Heart left ventricle (tissue), 16 donors: ENCODE data around the gene ARHGEF33. TPM values are rescaled to one million over a fixed set of nuclear protein-coding genes. Genes with fewer than 3 reads are reported as not detected.

Experiments used
- ATAC-seq, 4 donors: fragments of 200-7000 bp; cut with Tn5 transposase; one replicate each; pipeline ENCODE4 v1.9.1; 2020 to 2022; ENCODE audit warnings: moderate library complexity in 4 of 4, mild to moderate bottlenecking in 3 of 4, moderate number of reproducible peaks in 1 of 4
- DNase-seq, 5 donors: peaks; one replicate each; pipeline ENCODE4 v3.0.0-alpha.2; 2020
- H3K27ac ChIP-seq, 12 donors: fragments of 200-600 bp; sonication (generic) in 4 of 12; one replicate each; pipeline versions ENCODE4 v1.5.0 to v1.8.0; 2016 to 2022; ENCODE audit warnings: mild to moderate bottlenecking in 2 of 12
- H3K27me3 ChIP-seq, 9 donors: fragments of 200-600 bp; sonication (generic) in 2 of 9; one replicate each; pipeline versions ENCODE4 v1.5.1 to v1.8.0; 2016 to 2022; ENCODE audit warnings: mild to moderate bottlenecking in 3 of 9
- H3K36me3 ChIP-seq, 9 donors: fragments of 200-600 bp; sonication (generic) in 2 of 9; one replicate each; pipeline versions ENCODE4 v1.5.0 to v1.8.0; 2018 to 2022; ENCODE audit warnings: mild to moderate bottlenecking in 2 of 9
- H3K4me1 ChIP-seq, 12 donors: fragments of 200-600 bp; sonication (generic) in 4 of 12; one replicate each; pipeline versions ENCODE4 v1.5.0 to v1.8.0; 2016 to 2022; ENCODE audit warnings: mild to moderate bottlenecking in 3 of 12
- H3K4me3 ChIP-seq, 12 donors: fragments of 200-600 bp; sonication (generic) in 4 of 12; one replicate each; pipeline versions ENCODE4 v1.5.0 to v1.8.0; 2017 to 2022; ENCODE audit warnings: mild to moderate bottlenecking in 9 of 12, moderate library complexity in 4 of 12
- H3K9me3 ChIP-seq, 12 donors: fragments of 200-600 bp; sonication (generic) in 4 of 12; one replicate each; pipeline versions ENCODE4 v1.5.0 to v1.8.0; 2016 to 2022; ENCODE audit warnings: mild to moderate bottlenecking in 1 of 12
- POLR2A ChIP-seq, 2 donors: fragments of 450-650 bp; IDR thresholded peaks; one replicate each; pipeline ENCODE4 v1.6.1; 2017; ENCODE audit warnings: antibody characterized with exemption in 2 of 2, mild to moderate bottlenecking in 2 of 2, moderate library complexity in 2 of 2
- WGBS, 4 donors: extraction: QIAGEN DNeasy Blood & Tissue Kit in 2 of 4; methylation state at CpG; one replicate each; pipeline versions ENCODE4 v1.1.5 to v1.1.7; 2013 to 2018; 5-methylcytosine and 5-hydroxymethylcytosine counted together
- intact Hi-C, 10 donors: fragments of 100-400 bp; cut with DNase I; formaldehyde crosslinking; loops; one replicate each; pipeline versions ENCODE4 v1.11.1 to v1.14.2; 2022
- polyA plus RNA-seq, 2 donors: library from polyadenylated mRNA; stranded (reverse); fragments of 200-250 nt; gene quantifications; one replicate each; pipeline ENCODE4 v1.2.3, GENCODE V29; 2013
- total RNA-seq, 9 donors: library from RNA; depleted of rRNA in 2 of 9; stranded (reverse); fragments of >200 nt in 2 of 9; fragmentation: NEBNext Ultra II Directional in 3 of 9; extraction: Animal tissue kit (Norgen Biotek cat#: 25700) in 3 of 9; gene quantifications; one replicate each; pipeline versions ENCODE4 v1.1.0 to v1.2.4, GENCODE V29; 2016 to 2023
- TF ChIP-seq, protein P1 (sequence below), 12 donors: fragments of 200-600 bp; sonication (generic) in 4 of 12; IDR thresholded peaks; one replicate each; pipeline versions ENCODE4 v1.5.0 to v1.8.0; 2018 to 2022; ENCODE audit warnings: antibody characterized with exemption in 12 of 12, mild to moderate bottlenecking in 5 of 12
- donor health status: ischemic (EF 13 %, LVEDD 7.1; RV severe dilation, severe dysfunction).
- donor health status: healthy with polysubstance abuse.
- donor health status: DM: no; HTN: yes; CAD: no.
- donor health status: DM: no; HTN: no; CAD: no.
- donor health status: ischemic (EF 25% LVEDD 6.9; RV normal size, moderate dysfunction).
- donor health status: ischemic (EF 25% LVEDD 5.7; RV mildly dilated, moderate dysfunction).
- donor health status: healthy.
- donor health status: DM: yes; HTN: yes; CAD: no.
- donor health status: ischemic (EF 35%, LVEDD 5.7; RV mildly dilated, moderate dysfunction).
- donor health status: nonischemic (EF 11% LVEDD 7.7; RV severe dilation, severe dysfunction).
- donor health status: DM: yes; HTN: yes; CAD: no.
- donor health status: PGD.
- donor health status: ischemic (EF 29% LVEDD 5.4; RV normal size, mild dysfunction).
- donor health status: nonischemic (EF 23%, LVEDD 6.1; RV moderate dilation, normal function).

The ARHGEF33 gene
- total and polyA plus RNA-seq, 11 donors = 0.18 to 2.5 (median 0.31) TPM; not detected in 1

DNA sequence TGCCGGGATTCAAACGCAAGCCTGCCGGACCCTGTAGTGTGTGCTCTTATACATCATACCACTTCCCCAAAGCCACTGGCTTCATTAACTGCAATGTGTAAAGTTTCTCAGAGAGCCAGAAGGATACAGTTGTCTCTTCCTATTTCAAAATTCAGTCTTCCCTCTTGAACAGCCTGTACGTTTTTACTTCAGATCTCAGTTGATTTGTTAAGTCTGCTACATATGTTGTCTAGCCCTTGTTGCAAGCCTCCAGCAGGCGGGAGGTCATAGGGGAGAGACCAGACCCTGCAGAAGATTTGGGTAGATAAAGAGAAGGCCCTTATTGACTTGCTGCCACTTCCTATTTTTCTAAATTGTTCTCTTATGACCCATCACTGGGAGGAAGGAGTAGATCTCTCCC lies 56.2 kb downstream of the ARHGEF33 start:
- no peak overlapping the region for H3K4me3 ChIP-seq
- no peaks in the 10 kb centered on the region for H3K36me3 ChIP-seq
- 83 to 88% (median 86%) methylated on average over 5 of the region's 5 CpGs for WGBS, 4 donors
- no peak for ATAC-seq
- no peaks in the 10 kb centered on the region for H3K9me3 ChIP-seq
- H3K27me3 ChIP-seq = no peaks in the 10 kb centered on the region
- TF ChIP-seq POLR2A (IDR thresholded peaks at IDR 0.05) = no peak
- TF ChIP-seq, protein P1, sequence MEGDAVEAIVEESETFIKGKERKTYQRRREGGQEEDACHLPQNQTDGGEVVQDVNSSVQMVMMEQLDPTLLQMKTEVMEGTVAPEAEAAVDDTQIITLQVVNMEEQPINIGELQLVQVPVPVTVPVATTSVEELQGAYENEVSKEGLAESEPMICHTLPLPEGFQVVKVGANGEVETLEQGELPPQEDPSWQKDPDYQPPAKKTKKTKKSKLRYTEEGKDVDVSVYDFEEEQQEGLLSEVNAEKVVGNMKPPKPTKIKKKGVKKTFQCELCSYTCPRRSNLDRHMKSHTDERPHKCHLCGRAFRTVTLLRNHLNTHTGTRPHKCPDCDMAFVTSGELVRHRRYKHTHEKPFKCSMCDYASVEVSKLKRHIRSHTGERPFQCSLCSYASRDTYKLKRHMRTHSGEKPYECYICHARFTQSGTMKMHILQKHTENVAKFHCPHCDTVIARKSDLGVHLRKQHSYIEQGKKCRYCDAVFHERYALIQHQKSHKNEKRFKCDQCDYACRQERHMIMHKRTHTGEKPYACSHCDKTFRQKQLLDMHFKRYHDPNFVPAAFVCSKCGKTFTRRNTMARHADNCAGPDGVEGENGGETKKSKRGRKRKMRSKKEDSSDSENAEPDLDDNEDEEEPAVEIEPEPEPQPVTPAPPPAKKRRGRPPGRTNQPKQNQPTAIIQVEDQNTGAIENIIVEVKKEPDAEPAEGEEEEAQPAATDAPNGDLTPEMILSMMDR (IDR thresholded peaks at IDR 0.05) = no peak
- DNase-seq = no peak
- H3K27ac ChIP-seq = peak overlapping the region in 1 of 12 donors; percentile 49
- intact Hi-C loops = loop anchor here in 5 of 10 donors (2.0 to 10.0 kb wide), 5 partner anchors 99 to 286 kb away; no protein-coding TSS in a partner anchor
- peaks cover 0 to 4% (median 0%) of the 10 kb centered on the region in 12 donors for H3K4me1 ChIP-seq

DNA sequence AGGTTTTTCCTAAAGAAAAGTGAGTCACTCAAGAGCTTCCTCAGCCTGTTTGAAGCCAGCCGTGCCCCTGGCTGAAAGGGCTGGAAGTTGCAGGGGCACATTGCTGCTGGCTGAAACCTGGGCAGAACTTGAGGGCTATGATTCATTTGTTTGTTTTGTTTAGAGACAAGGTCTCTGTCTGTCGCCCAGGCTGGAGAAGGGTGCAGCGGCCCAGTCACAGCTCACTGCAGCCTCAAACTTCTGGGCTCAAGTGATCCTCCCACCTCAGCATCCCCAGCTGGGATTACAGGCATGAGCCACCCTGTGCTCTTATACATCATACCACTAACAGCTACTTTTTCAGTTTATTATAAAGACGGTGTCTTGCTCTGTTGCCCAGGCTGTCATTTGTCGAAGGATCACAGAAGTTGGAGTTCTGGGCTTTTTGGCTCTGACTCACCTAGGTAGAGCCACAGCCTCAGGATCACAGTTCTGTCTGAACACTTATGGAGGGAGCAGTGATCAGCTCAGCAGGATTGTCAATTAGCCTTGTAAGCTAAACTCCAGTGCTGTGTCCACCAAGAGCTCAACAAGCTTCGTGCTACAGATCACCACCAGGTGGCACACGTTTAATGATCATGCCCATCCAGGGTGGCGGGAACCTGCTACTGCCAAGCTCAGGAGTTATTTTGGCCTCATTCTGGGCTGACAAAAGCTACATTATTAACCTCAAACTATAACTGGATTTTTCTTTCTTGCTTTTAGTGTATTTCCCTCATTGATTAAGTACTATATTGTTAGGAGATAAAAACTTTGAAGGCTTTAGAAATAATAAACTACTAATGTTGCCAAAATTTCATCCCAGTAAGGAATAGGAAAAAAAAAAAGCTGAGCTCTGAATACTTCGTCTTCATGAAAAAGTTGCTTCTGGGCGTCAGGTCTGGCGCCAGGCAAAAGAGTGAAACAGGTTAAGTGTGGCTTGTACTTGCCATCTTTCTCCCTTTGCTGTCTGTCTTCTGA lies 57.9 kb downstream of the ARHGEF33 start:
- Histone ChIP-seq H3K27me3 (no peaks in the 10 kb centered on the region), H3K36me3 (no peaks in the 10 kb centered on the region), H3K4me3 (no peak overlapping the region), H3K9me3 (no peaks in the 10 kb centered on the region), H3K4me1 (peaks cover 0 to 4% (median 0%) of the 10 kb centered on the region in 12 donors), H3K27ac (no peak overlapping the region)
- DNase-seq = peak; percentile 47 to 72 (median 58)
- TF ChIP-seq, protein P1 (IDR thresholded peaks at IDR 0.05) = peak; percentile 45 to 74 (median 62)
- TF ChIP-seq POLR2A (IDR thresholded peaks at IDR 0.05) = no peak
- peak in 3 of 4 donors; percentile 74 to 77 (median 76) for ATAC-seq
- 63 to 66% (median 65%) methylated on average over 11 of the region's 11 CpGs for WGBS, 4 donors
- intact Hi-C loops = loop anchor here in 8 of 10 donors (2.0 to 10.0 kb wide), 5 partner anchors 97 to 285 kb away; no protein-coding TSS in a partner anchor

DNA sequence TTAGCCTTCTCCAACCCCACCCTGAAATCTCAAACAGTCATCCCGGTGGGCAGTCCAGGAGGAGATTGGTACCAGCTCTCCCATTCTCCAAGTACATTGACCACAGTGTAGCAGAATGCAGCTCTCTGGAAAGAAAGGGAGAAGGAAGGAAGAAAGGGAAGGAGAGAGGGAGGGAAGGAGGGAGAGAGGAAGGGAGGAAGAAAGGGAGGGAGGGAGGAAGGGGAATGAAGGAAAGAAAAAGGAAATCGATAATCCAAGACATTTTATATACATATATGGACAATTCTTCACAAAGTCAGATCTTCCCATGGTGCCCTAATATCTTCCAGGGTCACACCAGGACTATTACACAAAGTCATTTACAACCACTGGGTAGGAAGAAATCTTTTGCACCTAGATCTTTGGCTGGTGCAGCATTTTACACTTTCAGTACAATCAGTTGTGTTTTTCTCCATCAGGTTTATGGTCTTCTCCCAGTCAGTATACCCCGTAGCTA lies 58.8 kb downstream of the ARHGEF33 start:
- DNase-seq = no peak
- intact Hi-C loops = loop anchor here in 7 of 10 donors (2.0 to 10.0 kb wide), 5 partner anchors 96 to 284 kb away; no protein-coding TSS in a partner anchor
- WGBS, 4 donors = 74 to 88% (median 86%) methylated on average over 3 of the region's 3 CpGs
- H3K36me3 ChIP-seq = no peaks in the 10 kb centered on the region
- no peaks in the 10 kb centered on the region for H3K9me3 ChIP-seq
- no peak for ATAC-seq
- H3K4me1 ChIP-seq = peaks cover 0 to 4% (median 0%) of the 10 kb centered on the region in 12 donors
- H3K27ac ChIP-seq = no peak overlapping the region
- TF ChIP-seq POLR2A (IDR thresholded peaks at IDR 0.05) = no peak
- no peak overlapping the region for H3K4me3 ChIP-seq
- H3K27me3 ChIP-seq = no peaks in the 10 kb centered on the region

DNA sequence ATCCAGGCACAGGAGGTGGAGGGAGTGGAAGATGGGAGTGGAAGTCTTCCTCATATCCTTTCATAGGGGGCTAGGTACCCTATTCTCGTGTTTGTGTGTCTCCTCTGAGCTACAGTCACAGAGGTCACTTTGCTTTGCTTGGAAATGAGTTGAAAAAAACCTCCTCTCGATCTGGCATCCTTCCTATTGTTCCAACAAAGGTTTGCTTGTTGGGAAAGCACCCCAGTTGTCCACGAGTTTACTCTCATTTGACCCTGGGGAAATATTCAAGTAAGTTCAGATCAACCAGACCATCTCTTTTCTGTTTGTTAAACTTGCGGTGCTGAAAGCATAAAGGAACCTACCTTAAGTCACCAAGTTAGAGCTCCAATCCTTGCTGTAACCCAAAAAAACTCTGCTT lies 59.3 kb downstream of the ARHGEF33 start:
- no peaks in the 10 kb centered on the region for H3K36me3 ChIP-seq
- ATAC-seq (no peak), DNase-seq (no peak)
- H3K9me3 ChIP-seq = no peaks in the 10 kb centered on the region
- intact Hi-C loops = loop anchor here in 7 of 10 donors (2.0 to 10.0 kb wide), 5 partner anchors 96 to 283 kb away; no protein-coding TSS in a partner anchor
- peaks cover 0 to 4% (median 0%) of the 10 kb centered on the region in 12 donors for H3K4me1 ChIP-seq
- H3K4me3 ChIP-seq = no peak overlapping the region
- 68 to 80% (median 77%) methylated on average over 4 of the region's 4 CpGs for WGBS, 4 donors
- H3K27ac ChIP-seq = no peak overlapping the region
- H3K27me3 ChIP-seq = no peaks in the 10 kb centered on the region
- TF ChIP-seq, protein P1 (IDR thresholded peaks at IDR 0.05) = no peak
- TF ChIP-seq POLR2A (IDR thresholded peaks at IDR 0.05) = no peak
